ENCODE data around the gene DSC1.

DNA sequence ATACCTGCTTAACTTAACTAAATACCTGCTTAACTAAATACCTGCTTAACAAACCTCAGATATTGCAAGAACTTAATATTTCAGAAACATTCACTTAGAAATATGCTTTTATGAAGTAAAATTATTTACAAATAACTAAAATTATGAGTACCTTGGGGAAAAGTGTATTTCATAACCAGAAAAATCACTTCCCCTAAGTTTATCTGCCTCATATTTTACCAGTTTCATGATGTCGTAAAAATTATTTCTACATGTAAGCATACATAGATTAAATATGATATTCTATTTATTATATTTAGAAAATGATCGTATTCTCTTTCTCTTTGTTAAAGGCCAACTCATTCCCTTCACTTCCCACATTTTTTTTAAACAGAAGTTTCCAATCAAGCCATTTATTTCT lies 41.5 kb upstream of the DSC1 start:
- TF ChIP-seq, protein P1, sequence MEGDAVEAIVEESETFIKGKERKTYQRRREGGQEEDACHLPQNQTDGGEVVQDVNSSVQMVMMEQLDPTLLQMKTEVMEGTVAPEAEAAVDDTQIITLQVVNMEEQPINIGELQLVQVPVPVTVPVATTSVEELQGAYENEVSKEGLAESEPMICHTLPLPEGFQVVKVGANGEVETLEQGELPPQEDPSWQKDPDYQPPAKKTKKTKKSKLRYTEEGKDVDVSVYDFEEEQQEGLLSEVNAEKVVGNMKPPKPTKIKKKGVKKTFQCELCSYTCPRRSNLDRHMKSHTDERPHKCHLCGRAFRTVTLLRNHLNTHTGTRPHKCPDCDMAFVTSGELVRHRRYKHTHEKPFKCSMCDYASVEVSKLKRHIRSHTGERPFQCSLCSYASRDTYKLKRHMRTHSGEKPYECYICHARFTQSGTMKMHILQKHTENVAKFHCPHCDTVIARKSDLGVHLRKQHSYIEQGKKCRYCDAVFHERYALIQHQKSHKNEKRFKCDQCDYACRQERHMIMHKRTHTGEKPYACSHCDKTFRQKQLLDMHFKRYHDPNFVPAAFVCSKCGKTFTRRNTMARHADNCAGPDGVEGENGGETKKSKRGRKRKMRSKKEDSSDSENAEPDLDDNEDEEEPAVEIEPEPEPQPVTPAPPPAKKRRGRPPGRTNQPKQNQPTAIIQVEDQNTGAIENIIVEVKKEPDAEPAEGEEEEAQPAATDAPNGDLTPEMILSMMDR (IDR thresholded peaks at IDR 0.05) = no peak
- TF ChIP-seq POLR2A (IDR thresholded peaks at IDR 0.05) = no peak
